SK-N-SH treated with all-trans-retinoic acid at 6 μM for 48 hours (cell line): ENCODE measurements around the gene NUMA1.

ENCODE experiments used
- ATAC-seq: fragments of 200-7000 bp; cut with Tn5 transposase; 3 replicates; pipeline ENCODE4 v1.9.1; 2020; ENCODE audit warnings: mild to moderate bottlenecking, moderate library complexity
- ARNTL ChIP-seq: fragments of 450-650 bp; formaldehyde crosslinking; IDR thresholded peaks from 2 replicates; pipeline ENCODE4 v1.5.0; 2020; ENCODE audit warnings: low read depth, mild to moderate bottlenecking, moderate library complexity, borderline replicate concordance
- CREB5 ChIP-seq: fragments of 250-450 bp; sonication (Bioruptor Pico); IDR thresholded peaks from 2 replicates; pipeline ENCODE4 v1.5.1; 2020; ENCODE audit warnings: low read depth, mild to moderate bottlenecking, moderate library complexity
- CSDC2 ChIP-seq: fragments of 250-450 bp; sonication (Bioruptor Pico); IDR thresholded peaks from 2 replicates; pipeline ENCODE4 v1.5.0; 2020; ENCODE audit warnings: mild to moderate bottlenecking, moderate library complexity
- CSRNP3 ChIP-seq: fragments of 250-450 bp; sonication (Bioruptor Pico); IDR thresholded peaks from 2 replicates; pipeline ENCODE4 v1.5.1; 2021; ENCODE audit warnings: mild to moderate bottlenecking, moderate library complexity
- ESRRG ChIP-seq: fragments of 250-450 bp; sonication (Bioruptor Pico); IDR thresholded peaks from 2 replicates; pipeline ENCODE4 v1.6.1; 2021; ENCODE audit warnings: mild to moderate bottlenecking
- GLIS3 ChIP-seq: fragments of 250-450 bp; sonication (Bioruptor Pico); IDR thresholded peaks from 2 replicates; pipeline ENCODE4 v1.5.0; 2020; ENCODE audit warnings: mild to moderate bottlenecking, moderate library complexity
- OSR1 ChIP-seq: fragments of 250-450 bp; sonication (Bioruptor Pico); IDR thresholded peaks from 2 replicates; pipeline ENCODE4 v1.8.0; 2022; ENCODE audit warnings: moderate library complexity, mild to moderate bottlenecking, inconsistent platforms
- POU6F1 ChIP-seq: fragments of 250-450 bp; sonication (Bioruptor Pico); IDR thresholded peaks from 2 replicates; pipeline ENCODE4 v1.8.0; 2021; ENCODE audit warnings: low read depth, mild to moderate bottlenecking, moderate library complexity, borderline replicate concordance
- PPARA ChIP-seq: fragments of 250-450 bp; sonication (Bioruptor Pico); IDR thresholded peaks from 2 replicates; pipeline ENCODE4 v1.5.0; 2020; ENCODE audit warnings: mild to moderate bottlenecking, borderline replicate concordance
- RARB ChIP-seq: fragments of 250-450 bp; sonication (Bioruptor Pico); IDR thresholded peaks from 2 replicates; pipeline ENCODE4 v1.8.0; 2021; ENCODE audit warnings: mild to moderate bottlenecking, moderate library complexity
- SNAI2 ChIP-seq: fragments of 250-450 bp; sonication (Bioruptor Pico); IDR thresholded peaks from 2 replicates; pipeline ENCODE4 v1.5.0; 2020; ENCODE audit warnings: mild to moderate bottlenecking, moderate library complexity
- TCF4 ChIP-seq: fragments of 250-450 bp; sonication (Bioruptor Pico); IDR thresholded peaks from 2 replicates; pipeline ENCODE4 v1.8.0; 2021; ENCODE audit warnings: mild to moderate bottlenecking, moderate library complexity, borderline replicate concordance
- TOX ChIP-seq: fragments of 250-450 bp; sonication (Bioruptor Pico); IDR thresholded peaks from 2 replicates; pipeline ENCODE4 v1.8.0; 2021; ENCODE audit warnings: mild to moderate bottlenecking, moderate library complexity, borderline replicate concordance
- ZFP3 ChIP-seq: fragments of 250-450 bp; sonication (Bioruptor Pico); IDR thresholded peaks from 2 replicates; pipeline ENCODE4 v1.5.0; 2020; ENCODE audit warnings: mild to moderate bottlenecking, moderate library complexity
- ZFP30 ChIP-seq: fragments of 450-650 bp; formaldehyde crosslinking; IDR thresholded peaks from 2 replicates; pipeline ENCODE4 v1.5.0; 2022; ENCODE audit warnings: mild to moderate bottlenecking, moderate library complexity
- ZNF565 ChIP-seq: fragments of 450-650 bp; formaldehyde crosslinking; conservative IDR thresholded peaks from 2 replicates; pipeline ENCODE4 v1.5.0; 2020; ENCODE audit warnings: low read depth, mild to moderate bottlenecking, moderate library complexity
- ZNF70 ChIP-seq: fragments of 450-650 bp; formaldehyde crosslinking; IDR thresholded peaks from 2 replicates; pipeline ENCODE4 v1.5.0; 2020; ENCODE audit warnings: mild to moderate bottlenecking, moderate library complexity
- ZNF8 ChIP-seq: fragments of 450-650 bp; formaldehyde crosslinking; IDR thresholded peaks from 2 replicates; pipeline ENCODE4 v1.5.0; 2020; ENCODE audit warnings: mild to moderate bottlenecking, moderate library complexity
- TF ChIP-seq, protein P1 (sequence below): fragments of 250-450 bp; sonication (Bioruptor Pico); IDR thresholded peaks from 2 replicates; pipeline ENCODE4 v1.5.0; 2020; ENCODE audit warnings: mild to moderate bottlenecking, moderate library complexity
- TF ChIP-seq, protein P2 (sequence below): fragments of 250-450 bp; sonication (Bioruptor Pico); IDR thresholded peaks from 2 replicates; pipeline ENCODE4 v1.8.0; 2020; ENCODE audit warnings: mild to moderate bottlenecking, moderate library complexity, borderline replicate concordance

Gene NUMA1

DNA sequence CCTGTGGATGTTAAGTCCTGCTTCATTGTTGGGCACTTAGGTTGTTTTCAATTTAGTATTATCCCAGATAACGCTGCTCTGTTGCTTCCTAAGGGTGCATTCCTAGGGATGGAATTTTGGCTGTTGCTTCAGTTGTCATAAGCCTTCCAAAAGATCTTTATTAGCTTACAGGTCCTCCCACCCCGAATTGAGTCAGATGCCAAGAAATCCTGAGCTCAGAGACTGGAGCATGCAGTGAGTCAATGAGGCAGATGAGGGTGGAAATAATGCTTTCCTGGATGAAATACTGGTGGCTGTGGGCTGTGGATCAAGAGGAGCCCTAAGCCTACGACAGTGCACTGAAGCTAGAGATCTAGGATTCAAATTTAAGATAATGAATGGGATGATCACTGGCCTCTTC, 92.3 kb downstream of the NUMA1 start (continued):
- TF ChIP-seq CSRNP3 (CRISPR knock-in tag) (no peak), GLIS3 (CRISPR knock-in tag) (no peak)
- TF ChIP-seq, all 23 proteins: peak for 0

GRCh38 chr11:71987521-71987920, 92.8 kb downstream of the NUMA1 start:
- ATAC-seq, result peak; percentile 20; the same call in 2 of the 3 replicates
- TF ChIP-seq CSDC2 (CRISPR knock-in tag), result no peak
- TF ChIP-seq ZNF8 (CRISPR knock-in tag), result no peak
- no peak for TF ChIP-seq RARB (CRISPR knock-in tag)
- TF ChIP-seq OSR1 (CRISPR knock-in tag), result no peak
- no peak for TF ChIP-seq CSRNP3 (CRISPR knock-in tag)
- TF ChIP-seq SNAI2 (CRISPR knock-in tag), result no peak
- no peak for TF ChIP-seq TCF4
- TF ChIP-seq, protein P1, sequence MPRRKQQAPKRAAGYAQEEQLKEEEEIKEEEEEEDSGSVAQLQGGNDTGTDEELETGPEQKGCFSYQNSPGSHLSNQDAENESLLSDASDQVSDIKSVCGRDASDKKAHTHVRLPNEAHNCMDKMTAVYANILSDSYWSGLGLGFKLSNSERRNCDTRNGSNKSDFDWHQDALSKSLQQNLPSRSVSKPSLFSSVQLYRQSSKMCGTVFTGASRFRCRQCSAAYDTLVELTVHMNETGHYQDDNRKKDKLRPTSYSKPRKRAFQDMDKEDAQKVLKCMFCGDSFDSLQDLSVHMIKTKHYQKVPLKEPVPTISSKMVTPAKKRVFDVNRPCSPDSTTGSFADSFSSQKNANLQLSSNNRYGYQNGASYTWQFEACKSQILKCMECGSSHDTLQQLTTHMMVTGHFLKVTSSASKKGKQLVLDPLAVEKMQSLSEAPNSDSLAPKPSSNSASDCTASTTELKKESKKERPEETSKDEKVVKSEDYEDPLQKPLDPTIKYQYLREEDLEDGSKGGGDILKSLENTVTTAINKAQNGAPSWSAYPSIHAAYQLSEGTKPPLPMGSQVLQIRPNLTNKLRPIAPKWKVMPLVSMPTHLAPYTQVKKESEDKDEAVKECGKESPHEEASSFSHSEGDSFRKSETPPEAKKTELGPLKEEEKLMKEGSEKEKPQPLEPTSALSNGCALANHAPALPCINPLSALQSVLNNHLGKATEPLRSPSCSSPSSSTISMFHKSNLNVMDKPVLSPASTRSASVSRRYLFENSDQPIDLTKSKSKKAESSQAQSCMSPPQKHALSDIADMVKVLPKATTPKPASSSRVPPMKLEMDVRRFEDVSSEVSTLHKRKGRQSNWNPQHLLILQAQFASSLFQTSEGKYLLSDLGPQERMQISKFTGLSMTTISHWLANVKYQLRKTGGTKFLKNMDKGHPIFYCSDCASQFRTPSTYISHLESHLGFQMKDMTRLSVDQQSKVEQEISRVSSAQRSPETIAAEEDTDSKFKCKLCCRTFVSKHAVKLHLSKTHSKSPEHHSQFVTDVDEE (CRISPR knock-in tag), result no peak
- TF ChIP-seq ZNF565 (CRISPR knock-in tag), result no peak

GRCh38 chr11:71986131-71986530, 94.2 kb downstream of the NUMA1 start:
- ATAC-seq, result no peak
- no peak for TF ChIP-seq CSDC2 (CRISPR knock-in tag)
- no peak for TF ChIP-seq PPARA (CRISPR knock-in tag)
- no peak for TF ChIP-seq ARNTL (CRISPR knock-in tag)
- TF ChIP-seq RARB (CRISPR knock-in tag), result no peak

- ATAC-seq, result no peak
- no peak for TF ChIP-seq ARNTL (CRISPR knock-in tag)
- no peak for TF ChIP-seq CREB5 (CRISPR knock-in tag)
- no peak for TF ChIP-seq ZNF565 (CRISPR knock-in tag)
- no peak for TF ChIP-seq ESRRG (CRISPR knock-in tag)
- TF ChIP-seq ZFP3 (CRISPR knock-in tag), result no peak
- no peak for TF ChIP-seq ZNF8 (CRISPR knock-in tag)
- TF ChIP-seq ZFP30 (CRISPR knock-in tag), result no peak
- TF ChIP-seq PPARA (CRISPR knock-in tag), result no peak
- TF ChIP-seq, protein P2, sequence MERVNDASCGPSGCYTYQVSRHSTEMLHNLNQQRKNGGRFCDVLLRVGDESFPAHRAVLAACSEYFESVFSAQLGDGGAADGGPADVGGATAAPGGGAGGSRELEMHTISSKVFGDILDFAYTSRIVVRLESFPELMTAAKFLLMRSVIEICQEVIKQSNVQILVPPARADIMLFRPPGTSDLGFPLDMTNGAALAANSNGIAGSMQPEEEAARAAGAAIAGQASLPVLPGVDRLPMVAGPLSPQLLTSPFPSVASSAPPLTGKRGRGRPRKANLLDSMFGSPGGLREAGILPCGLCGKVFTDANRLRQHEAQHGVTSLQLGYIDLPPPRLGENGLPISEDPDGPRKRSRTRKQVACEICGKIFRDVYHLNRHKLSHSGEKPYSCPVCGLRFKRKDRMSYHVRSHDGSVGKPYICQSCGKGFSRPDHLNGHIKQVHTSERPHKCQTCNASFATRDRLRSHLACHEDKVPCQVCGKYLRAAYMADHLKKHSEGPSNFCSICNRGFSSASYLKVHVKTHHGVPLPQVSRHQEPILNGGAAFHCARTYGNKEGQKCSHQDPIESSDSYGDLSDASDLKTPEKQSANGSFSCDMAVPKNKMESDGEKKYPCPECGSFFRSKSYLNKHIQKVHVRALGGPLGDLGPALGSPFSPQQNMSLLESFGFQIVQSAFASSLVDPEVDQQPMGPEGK (CRISPR knock-in tag), result no peak
- TF ChIP-seq ZNF70 (CRISPR knock-in tag), result no peak
- TF ChIP-seq TOX (CRISPR knock-in tag), result no peak
- no peak for TF ChIP-seq GLIS3 (CRISPR knock-in tag)
- TF ChIP-seq CSDC2 (CRISPR knock-in tag), result no peak
- TF ChIP-seq POU6F1, result no peak
These were observed 100.7 kb downstream of the NUMA1 start for GRCh38 chr11:71979602-71980001.
